WERI-Rb-1 (cell line): Measurements from ENCODE around the gene TRIP11.

ENCODE experiments used
- DNase-seq: peaks from one replicate; pipeline ENCODE4 v3.0.0-alpha.2; 2020
- H3K27ac ChIP-seq: fragments of 250-450 bp; sonication (Bioruptor Pico); 2 replicates; pipeline ENCODE4 v1.5.1; 2020; ENCODE audit warnings: mild to moderate bottlenecking, moderate library complexity
- H3K27me3 ChIP-seq: fragments of 250-450 bp; sonication (Bioruptor Pico); 2 replicates; pipeline ENCODE4 v1.5.1; 2021; ENCODE audit warnings: mild to moderate bottlenecking, low read depth, moderate library complexity; ENCODE audit not compliant: insufficient read depth, severe bottlenecking
- H3K36me3 ChIP-seq: fragments of 250-450 bp; sonication (Bioruptor Pico); 2 replicates; pipeline ENCODE4 v1.5.1; 2020; ENCODE audit warnings: mild to moderate bottlenecking, moderate library complexity
- H3K4me3 ChIP-seq: 2 replicates; pipeline ENCODE4 v1.5.1; 2011; ENCODE audit warnings: low read depth, mild to moderate bottlenecking, control low read depth, low read length
- H3K9me3 ChIP-seq: fragments of 250-450 bp; sonication (Bioruptor Pico); 2 replicates; pipeline ENCODE4 v1.5.1; 2021; ENCODE audit warnings: mild to moderate bottlenecking, moderate library complexity; ENCODE audit not compliant: severe bottlenecking
- CTCF ChIP-seq: IDR thresholded peaks from 2 replicates; pipeline ENCODE4 v1.5.1; 2011; ENCODE audit warnings: low read depth, mild to moderate bottlenecking, control low read depth, inconsistent platforms, low read length

The TRIP11 gene

GRCh38 chr14:91985008-91985407 lies 54.9 kb downstream of the TRIP11 start:
- H3K27me3 ChIP-seq = no peaks in the 10 kb centered on the region
- no peaks in the 10 kb centered on the region for H3K9me3 ChIP-seq
- no peak overlapping the region for H3K27ac ChIP-seq
- no peak for TF ChIP-seq CTCF
- H3K4me3 ChIP-seq = no peak overlapping the region
- peaks cover 35% of the 10 kb centered on the region for H3K36me3 ChIP-seq
- no peak for DNase-seq

- no peak for DNase-seq
- Histone ChIP-seq H3K4me3 (no peak overlapping the region), H3K36me3 (peaks cover 31% of the 10 kb centered on the region), H3K27me3 (no peaks in the 10 kb centered on the region), H3K27ac (no peak overlapping the region), H3K9me3 (no peaks in the 10 kb centered on the region)
- no peak for TF ChIP-seq CTCF
These were observed 56.3 kb downstream of the TRIP11 start for GRCh38 chr14:91983588-91983987.

- no peaks in the 10 kb centered on the region for H3K27me3 ChIP-seq
- no peak overlapping the region for H3K4me3 ChIP-seq
- H3K9me3 ChIP-seq = no peaks in the 10 kb centered on the region
- DNase-seq = no peak
- no peak overlapping the region for H3K27ac ChIP-seq
- H3K36me3 ChIP-seq = peaks cover 9% of the 10 kb centered on the region
- TF ChIP-seq CTCF = no peak
These were observed 59.7 kb downstream of the TRIP11 start for GRCh38 chr14:91980157-91980556.

GRCh38 chr14:91977884-91978283 lies 62.0 kb downstream of the TRIP11 start:
- no peak for DNase-seq
- no peaks in the 10 kb centered on the region for H3K27me3 ChIP-seq
- H3K27ac ChIP-seq = no peak overlapping the region
- no peak for TF ChIP-seq CTCF
- H3K36me3 ChIP-seq = peaks cover 6% of the 10 kb centered on the region; the same call in 1 of the 2 replicates
- H3K4me3 ChIP-seq = no peak overlapping the region
- H3K9me3 ChIP-seq = no peaks in the 10 kb centered on the region

- Histone ChIP-seq H3K4me3 (no peak overlapping the region), H3K9me3 (no peaks in the 10 kb centered on the region), H3K36me3 (peaks cover 16% of the 10 kb centered on the region), H3K27me3 (no peaks in the 10 kb centered on the region), H3K27ac (no peak overlapping the region)
- no peak for DNase-seq
- TF ChIP-seq CTCF = no peak
These were observed 64.1 kb downstream of the TRIP11 start for GRCh38 chr14:91975763-91976162.

- H3K27ac ChIP-seq = no peak overlapping the region
- H3K9me3 ChIP-seq = no peaks in the 10 kb centered on the region
- peaks cover 24% of the 10 kb centered on the region for H3K36me3 ChIP-seq
- no peak overlapping the region for H3K4me3 ChIP-seq
- no peak for DNase-seq
- H3K27me3 ChIP-seq = no peaks in the 10 kb centered on the region
- TF ChIP-seq CTCF = no peak
These were observed 68.6 kb downstream of the TRIP11 start for GRCh38 chr14:91971188-91971778.
